Measurements from ENCODE around the gene PARVB. TPM values are rescaled to one million over a fixed set of nuclear protein-coding genes. Genes with fewer than 3 reads are reported as not detected.
A peak's percentile ranks its signal among the peaks of the same experiment; 100 is the strongest.

Gene PARVB
- total and polyA plus RNA-seq, 2 of the 8 experiments (the other 6 are each of a cell fraction or from before 2014, with no cell fraction given) = 14.5 to 18.6 TPM

- Histone ChIP-seq H3K23ac (ENCODE audit: insufficient read length) (no peak overlapping the region), H2BK15ac (ENCODE audit: low read length) (no peak overlapping the region), H3K56ac (replicated peaks; ENCODE audit: insufficient read length, low read depth, low read length) (no peak overlapping the region), H3K27ac (ENCODE audit: low read depth, low read length) (no peak overlapping the region), H3K4me2 (ENCODE audit: insufficient read depth in 1 of 2, low read depth in 2 of 2, low read length in 2 of 2) (no peak overlapping the region; a peak in 1 of 4 replicates), H4K91ac (replicated peaks; ENCODE audit: insufficient read length, low read length) (peak overlapping the region; percentile 48), H4K5ac (ENCODE audit: insufficient read length, low read depth, low read length) (no peak overlapping the region), H3K23me2 (ENCODE audit: low read depth, low read length) (peaks cover 7% of the 10 kb centered on the region), H3K79me1 (ENCODE audit: low read depth, low read length) (no peaks in the 10 kb centered on the region), H3K14ac (ENCODE audit: insufficient read length) (no peak overlapping the region), H2AK5ac (ENCODE audit: low read depth, low read length) (peak overlapping the region; percentile 26; the same call in 1 of the 2 replicates), H3K9me3 (ENCODE audit: insufficient read depth in 2 of 2, low read depth in 1 of 2, low read length in 1 of 2) (no peaks in the 10 kb centered on the region), H3K18ac (ENCODE audit: extremely low read depth, low read length) (no peak overlapping the region; the same call in 1 of the 2 replicates), H3K9ac (replicated peaks in 1 of 4; ENCODE audit: extremely low read depth in 1 of 4, low read depth in 3 of 4, low read length in 3 of 4) (no peak overlapping the region; a peak in 1 of 7 replicates), H2BK5ac (ENCODE audit: low read depth, low read length) (peak overlapping the region; percentile 73; the same call in 1 of the 2 replicates), H2BK120ac (replicated peaks; ENCODE audit: low read depth, low read length) (no peak overlapping the region), H3K4ac (replicated peaks; ENCODE audit: insufficient read length, low read depth, low read length) (no peak overlapping the region), H2BK20ac (ENCODE audit: low read length) (peak overlapping the region; percentile 55; the same call in 1 of the 2 replicates), H3K4me3 (ENCODE audit: extremely low read depth in 1 of 4, insufficient read depth in 2 of 4, low read depth in 3 of 4, low read length in 4 of 4) (no peak overlapping the region), H3K79me2 (ENCODE audit: control insufficient read depth in 1 of 2, insufficient read depth in 2 of 2, low read length in 2 of 2) (no peaks in the 10 kb centered on the region), H4K8ac (ENCODE audit: extremely low read depth, insufficient read depth, low read length) (no peak overlapping the region), H3K4me1 (replicated peaks in 1 of 4; ENCODE audit: control insufficient read depth in 3 of 4, insufficient read depth in 4 of 4, low read length in 3 of 4) (peaks cover 17 to 45% (median 39%) of the 10 kb centered on the region in 4 experiments), H2AFZ (ENCODE audit: low read length) (no peak overlapping the region), H3K27me3 (replicated peaks in 1 of 4; ENCODE audit: control insufficient read depth in 3 of 4, extremely low read depth in 1 of 4, insufficient read depth in 3 of 4, low read length in 3 of 4) (no peaks in the 10 kb centered on the region), H4K20me1 (replicated peaks in 1 of 2; ENCODE audit: control insufficient read depth in 1 of 2, insufficient read depth in 2 of 2, low read length in 2 of 2) (peaks cover 0 to 4% of the 10 kb centered on the region in 2 experiments), H2BK12ac (ENCODE audit: low read depth, low read length) (peak overlapping the region; percentile 82; the same call in 1 of the 2 replicates), H3K36me3 (ENCODE audit: control insufficient read depth in 2 of 4, insufficient read depth in 4 of 4, low read length in 3 of 4) (no peaks in the 10 kb centered on the region)
- POLR2A ChIA-PET (ENCODE audit: partially characterized antibody) = no interaction called here
- CTCF ChIA-PET (ENCODE audit: partially characterized antibody) = interaction anchor here (1.2 to 2.5 kb wide), 2 partner anchors 63 to 481 kb away, joined by 4 to 8 read pairs; no protein-coding TSS in a partner anchor
- no peak for DNase-seq (ENCODE audit: low read depth in 1 of 2, low spot score in 2 of 2)
- WGBS, 2 experiments (ENCODE audit: extremely low coverage in 1 of 2, insufficient coverage in 1 of 2, insufficient read length in 1 of 2, insufficient replicate concordance in 2 of 2, low coverage in 1 of 2, low lambda C conversion rate in 2 of 2, missing lambda C conversion rate in 1 of 2) = 91% methylated on average over 10 of the region's 10 CpGs; no CpG with 5 or more reads in 1 of the 2 experiments
- TF ChIP-seq TBP (IDR thresholded peaks at IDR 0.05; ENCODE audit: low read depth, low read length) (no peak), TAF7 (optimal IDR thresholded peaks at IDR 0.05; ENCODE audit: borderline replicate concordance, low read depth, low read length) (no peak)
- FAIRE-seq = no peak
Measured at GRCh38 chr22:44144046-44144569, 120.0 kb downstream of the PARVB start.
